ENCODE data around the gene AGTR1. TPM values are rescaled to one million over a fixed set of nuclear protein-coding genes. Genes with fewer than 3 reads are reported as not detected.

AGTR1 gene
- polyA plus RNA-seq, 3 donors = not detected

DNA sequence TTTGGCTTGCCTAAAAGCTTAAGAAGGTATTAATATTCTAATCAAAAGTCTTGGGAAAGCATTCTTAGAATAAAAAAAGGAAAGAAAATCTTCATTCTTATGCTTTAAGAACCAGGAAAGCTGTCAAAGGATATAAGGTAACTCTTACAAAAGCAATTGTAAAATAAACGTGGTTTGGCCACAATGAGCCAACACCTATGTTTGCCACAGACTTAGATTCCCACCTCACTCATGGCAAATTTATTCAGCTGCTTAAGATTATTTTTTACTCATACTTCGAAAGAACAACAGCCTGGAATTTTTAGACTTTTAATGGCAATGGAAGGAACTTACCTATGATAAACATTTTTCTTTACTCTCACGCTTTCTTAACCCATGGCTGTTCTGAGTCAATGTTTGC, 38.4 kb downstream of the AGTR1 start:
- Histone ChIP-seq H3K79me2 (ENCODE audit: insufficient read depth, low read length) (no peaks in the 10 kb centered on the region), H3K27me3 (ENCODE audit: control insufficient read depth in 2 of 2, insufficient read depth in 2 of 2, low read length in 2 of 2) (no peaks in the 10 kb centered on the region), H3K9ac (ENCODE audit: insufficient read depth, low read length, poor library complexity, severe bottlenecking) (no peak overlapping the region), H3K4me1 (ENCODE audit: control insufficient read depth in 1 of 2, insufficient read depth in 2 of 2, low read length in 2 of 2) (peaks cover 18 to 28% of the 10 kb centered on the region in 2 donors), H3K4me2 (replicated peaks; ENCODE audit: extremely low read depth, low read length, poor library complexity, severe bottlenecking) (no peak overlapping the region), H2AFZ (ENCODE audit: insufficient read depth, low read depth, low read length, poor library complexity, severe bottlenecking) (no peak overlapping the region), H3K36me3 (replicated peaks in 1 of 2; ENCODE audit: control insufficient read depth in 1 of 2, insufficient read depth in 2 of 2, low read length in 2 of 2) (no peaks in the 10 kb centered on the region), H4K20me1 (ENCODE audit: insufficient read depth, low read length) (no peaks in the 10 kb centered on the region), H3K27ac (ENCODE audit: low read depth in 1 of 2, low read length in 2 of 2) (no peak overlapping the region), H3K9me3 (replicated peaks in 1 of 2; ENCODE audit: control insufficient read depth in 1 of 2, insufficient read depth in 1 of 2, low read length in 2 of 2) (no peaks in the 10 kb centered on the region), H3K4me3 (replicated peaks in 1 of 3; ENCODE audit: low read depth in 2 of 3, low read length in 3 of 3) (no peak overlapping the region)
- Mint-ChIP-seq H3K9me3 (peaks cover 0 to 2% (median 0%) of the 10 kb centered on the region in 7 donors), H3K4me3 (no peak overlapping the region), H3K27ac (no peak overlapping the region), H3K4me1 (peaks cover 33% of the 10 kb centered on the region), H3K27me3 (ENCODE audit: low read depth in 3 of 3) (no peaks in the 10 kb centered on the region), H3K36me3 (no peaks in the 10 kb centered on the region)
- no peak for DNase-seq
- intact Hi-C loops (cut with micrococcal nuclease) = loop anchor here in 1 of 2 donors (10.0 kb wide), 1 partner anchor 209 kb away; no protein-coding TSS in a partner anchor
- no CpG with 5 or more reads among the region's 3 CpGs for WGBS (ENCODE audit: insufficient coverage)
- TF ChIP-seq, protein P1, sequence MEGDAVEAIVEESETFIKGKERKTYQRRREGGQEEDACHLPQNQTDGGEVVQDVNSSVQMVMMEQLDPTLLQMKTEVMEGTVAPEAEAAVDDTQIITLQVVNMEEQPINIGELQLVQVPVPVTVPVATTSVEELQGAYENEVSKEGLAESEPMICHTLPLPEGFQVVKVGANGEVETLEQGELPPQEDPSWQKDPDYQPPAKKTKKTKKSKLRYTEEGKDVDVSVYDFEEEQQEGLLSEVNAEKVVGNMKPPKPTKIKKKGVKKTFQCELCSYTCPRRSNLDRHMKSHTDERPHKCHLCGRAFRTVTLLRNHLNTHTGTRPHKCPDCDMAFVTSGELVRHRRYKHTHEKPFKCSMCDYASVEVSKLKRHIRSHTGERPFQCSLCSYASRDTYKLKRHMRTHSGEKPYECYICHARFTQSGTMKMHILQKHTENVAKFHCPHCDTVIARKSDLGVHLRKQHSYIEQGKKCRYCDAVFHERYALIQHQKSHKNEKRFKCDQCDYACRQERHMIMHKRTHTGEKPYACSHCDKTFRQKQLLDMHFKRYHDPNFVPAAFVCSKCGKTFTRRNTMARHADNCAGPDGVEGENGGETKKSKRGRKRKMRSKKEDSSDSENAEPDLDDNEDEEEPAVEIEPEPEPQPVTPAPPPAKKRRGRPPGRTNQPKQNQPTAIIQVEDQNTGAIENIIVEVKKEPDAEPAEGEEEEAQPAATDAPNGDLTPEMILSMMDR (IDR thresholded peaks at IDR 0.05) = no peak

DNA sequence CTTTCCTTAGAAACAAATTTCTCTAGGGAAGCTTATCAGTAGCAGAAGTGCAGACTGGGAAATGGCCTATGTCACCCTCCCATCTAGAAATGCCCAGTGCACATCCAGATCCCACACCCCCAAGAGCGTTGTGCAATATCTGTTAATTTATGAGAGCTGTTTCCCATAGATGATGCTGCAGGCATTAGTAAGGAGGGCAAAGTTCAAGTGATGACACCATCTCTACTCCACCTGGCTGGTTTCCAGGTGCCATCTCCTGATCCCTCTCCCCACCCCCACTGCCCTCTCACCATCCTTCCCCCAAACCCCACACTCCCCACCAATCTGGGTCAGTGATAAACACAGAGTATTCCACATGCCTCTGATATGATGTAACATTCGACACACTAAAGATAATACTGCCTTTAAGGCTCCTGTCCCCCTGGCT, 39.4 kb downstream of the AGTR1 start:
- no peaks in the 10 kb centered on the region for H3K27me3 Mint-ChIP-seq (ENCODE audit: low read depth in 3 of 3)
- Histone ChIP-seq H3K4me2 (replicated peaks; ENCODE audit: extremely low read depth, low read length, poor library complexity, severe bottlenecking) (no peak overlapping the region), H3K27me3 (ENCODE audit: control insufficient read depth in 2 of 2, insufficient read depth in 2 of 2, low read length in 2 of 2) (no peaks in the 10 kb centered on the region), H3K9me3 (replicated peaks in 1 of 2; ENCODE audit: control insufficient read depth in 1 of 2, insufficient read depth in 1 of 2, low read length in 2 of 2) (no peaks in the 10 kb centered on the region), H3K36me3 (replicated peaks in 1 of 2; ENCODE audit: control insufficient read depth in 1 of 2, insufficient read depth in 2 of 2, low read length in 2 of 2) (no peaks in the 10 kb centered on the region), H2AFZ (ENCODE audit: insufficient read depth, low read depth, low read length, poor library complexity, severe bottlenecking) (no peak overlapping the region), H3K79me2 (ENCODE audit: insufficient read depth, low read length) (no peaks in the 10 kb centered on the region), H3K9ac (ENCODE audit: insufficient read depth, low read length, poor library complexity, severe bottlenecking) (no peak overlapping the region), H3K27ac (ENCODE audit: low read depth in 1 of 2, low read length in 2 of 2) (no peak overlapping the region), H3K4me1 (ENCODE audit: control insufficient read depth in 1 of 2, insufficient read depth in 2 of 2, low read length in 2 of 2) (peaks cover 18 to 28% of the 10 kb centered on the region in 2 donors), H3K4me3 (replicated peaks in 1 of 3; ENCODE audit: low read depth in 2 of 3, low read length in 3 of 3) (no peak overlapping the region), H4K20me1 (ENCODE audit: insufficient read depth, low read length) (no peaks in the 10 kb centered on the region)
- H3K4me1 Mint-ChIP-seq = peaks cover 33% of the 10 kb centered on the region
- intact Hi-C loops (cut with micrococcal nuclease) = loop anchor here in 1 of 2 donors (10.0 kb wide), 1 partner anchor 208 kb away; no protein-coding TSS in a partner anchor
- TF ChIP-seq, protein P1 (IDR thresholded peaks at IDR 0.05) = no peak
- peaks cover 0 to 2% (median 0%) of the 10 kb centered on the region in 7 donors for H3K9me3 Mint-ChIP-seq
- no peak for DNase-seq
- no peak overlapping the region for H3K27ac Mint-ChIP-seq
- H3K36me3 Mint-ChIP-seq = no peaks in the 10 kb centered on the region
- no CpG with 5 or more reads among the region's 2 CpGs for WGBS (ENCODE audit: insufficient coverage)
- no peak overlapping the region for H3K4me3 Mint-ChIP-seq
